B cell (primary cell): ENCODE measurements around the gene GIMAP2. TPM values are rescaled to one million over a fixed set of nuclear protein-coding genes. Genes with fewer than 3 reads are reported as not detected.
A peak's percentile ranks its signal among the peaks of the same experiment; 100 is the strongest.

Experiments
- ATAC-seq: fragments of 200-7000 bp; cut with Tn5 transposase; one replicate; pipeline ENCODE4 v1.10.0; 2021; ENCODE audit warnings: low read depth, mild to moderate bottlenecking, moderate number of reproducible peaks, moderate library complexity
- CTCF ChIA-PET: fragments of 350-600 bp; sonication (Branson Sonifier 250); formaldehyde crosslinking; loops from one replicate; lab custom pipeline; 2021; ENCODE audit warnings: antibody characterized with exemption, inconsistent platforms; lab: Charles Lee
- POLR2A ChIA-PET: fragments of 350-600 bp; sonication (Branson Sonifier 250); formaldehyde crosslinking; loops from one replicate; lab custom pipeline; 2021; ENCODE audit warnings: antibody characterized with exemption; lab: Charles Lee
- DNase-seq: peaks from one replicate; pipeline ENCODE4 v3.0.0; 2013
- H2AFZ ChIP-seq: 2 replicates; pipeline ENCODE4 v1.6.1; 2012; ENCODE audit warnings: mild to moderate bottlenecking, low read depth, low read length; ENCODE audit not compliant: insufficient read depth, poor library complexity, severe bottlenecking
- H3K27ac ChIP-seq, 2 donors: 1 replicate in 1 of 2; 2 replicates in 1 of 2; pipeline ENCODE4 v1.5.1; 2012 to 2013; ENCODE audit warnings: low read length in 2 of 2, mild to moderate bottlenecking in 2 of 2, moderate library complexity in 1 of 2
- H3K27me3 ChIP-seq, 4 experiments: fragments of 200-600 bp in 1 of 4; sonication (generic) in 1 of 4; replicated peaks in 1 of 4; 1 replicate in 2 of 4; 2 replicates in 2 of 4; pipeline versions ENCODE4 v1.6.1 to v1.7.0; 2013 to 2016; ENCODE audit warnings: low read length in 3 of 4, mild to moderate bottlenecking in 2 of 4, mixed read lengths in 1 of 4, moderate library complexity in 1 of 4; ENCODE audit not compliant: insufficient read depth in 4 of 4, control insufficient read depth in 3 of 4; ENCODE audit errors: control extremely low read depth in 1 of 4
- H3K36me3 ChIP-seq, 2 experiments: replicated peaks in 1 of 2; 1 replicate in 1 of 2; 2 replicates in 1 of 2; pipeline versions ENCODE4 v1.6.1 to v1.7.1; 2013; ENCODE audit warnings: low read length in 1 of 2; ENCODE audit not compliant: insufficient read depth in 2 of 2, control insufficient read depth in 1 of 2; ENCODE audit errors: control extremely low read depth in 1 of 2, extremely low read depth in 1 of 2
- H3K4me1 ChIP-seq, 2 donors: fragments of 200-600 bp in 1 of 2; sonication (generic) in 1 of 2; 1 replicate in 1 of 2; 2 replicates in 1 of 2; pipeline versions ENCODE4 v1.5.1 to v1.6.1; 2013 to 2017; ENCODE audit warnings: low read length in 2 of 2; ENCODE audit not compliant: control insufficient read depth in 2 of 2, insufficient read depth in 2 of 2
- H3K4me2 ChIP-seq: replicated peaks from 2 replicates; pipeline ENCODE3; 2012; ENCODE audit warnings: mild to moderate bottlenecking, low read depth, low read length; ENCODE audit not compliant: poor library complexity, severe bottlenecking
- H3K4me3 ChIP-seq, 5 experiments: fragments of 200-600 bp in 1 of 5; sonication (generic) in 1 of 5; 1 replicate in 3 of 5; 2 replicates in 2 of 5; pipeline versions ENCODE4 v1.5.1 to v1.7.0; 2011 to 2016; ENCODE audit warnings: low read length in 4 of 5, mild to moderate bottlenecking in 4 of 5, low read depth in 2 of 5, control low read depth in 1 of 5, moderate library complexity in 1 of 5; ENCODE audit not compliant: insufficient read depth in 1 of 5; ENCODE audit errors: control extremely low read depth in 1 of 5, extremely low read depth in 1 of 5
- H3K79me2 ChIP-seq: fragments of 200-600 bp; sonication (generic); one replicate; pipeline ENCODE4 v1.6.0; 2016; ENCODE audit warnings: low read length; ENCODE audit not compliant: control insufficient read depth, insufficient read depth
- H3K9ac ChIP-seq: fragments of 200-600 bp; sonication (generic); 2 replicates; pipeline ENCODE4 v1.6.1; 2017; ENCODE audit warnings: mild to moderate bottlenecking, low read length, moderate library complexity
- H3K9me3 ChIP-seq, 3 donors: one replicate each; pipeline versions ENCODE4 v1.6.1 to v1.7.1; 2013; ENCODE audit warnings: low read length in 2 of 3; ENCODE audit not compliant: control insufficient read depth in 2 of 3, insufficient read depth in 1 of 3; ENCODE audit errors: control extremely low read depth in 1 of 3
- H4K20me1 ChIP-seq: 2 replicates; pipeline ENCODE4 v1.6.0; 2012; ENCODE audit warnings: mild to moderate bottlenecking, low read length; ENCODE audit not compliant: insufficient read depth, control insufficient read depth, poor library complexity, severe bottlenecking
- H3K27ac Mint-ChIP-seq: one replicate; pipeline ENCODE4 v1.8.0; 2021; ENCODE audit warnings: mixed read lengths
- H3K27me3 Mint-ChIP-seq: one replicate; pipeline ENCODE4 v1.8.0; 2021; ENCODE audit warnings: mixed read lengths
- H3K4me1 Mint-ChIP-seq: one replicate; pipeline ENCODE4 v1.8.0; 2021; ENCODE audit warnings: mixed read lengths
- H3K4me3 Mint-ChIP-seq: one replicate; pipeline ENCODE4 v1.8.0; 2021; ENCODE audit warnings: mixed read lengths
- H3K9me3 Mint-ChIP-seq: one replicate; pipeline ENCODE4 v1.8.0; 2022; ENCODE audit warnings: mixed read lengths; ENCODE audit not compliant: insufficient read depth
- CTCF ChIP-seq: fragments of 200-600 bp; IDR thresholded peaks from one replicate; pipeline ENCODE4 v1.8.0; 2022; ENCODE audit warnings: antibody characterized with exemption, mild to moderate bottlenecking
- EZH2 ChIP-seq: IDR thresholded peaks from 2 replicates; pipeline ENCODE4 v1.6.1; 2012; ENCODE audit warnings: borderline replicate concordance, low read depth, mild to moderate bottlenecking, moderate library complexity, low read length; ENCODE audit not compliant: insufficient read depth, poor library complexity, severe bottlenecking
- WGBS: methylation state at CpG from one replicate; pipeline ENCODE4 v1.1.5; 2013; ENCODE audit warnings: missing lambda C conversion rate; ENCODE audit not compliant: insufficient coverage; 5-methylcytosine and 5-hydroxymethylcytosine counted together
- intact Hi-C: fragments of 100-400 bp; cut with micrococcal nuclease; formaldehyde crosslinking; loops from one replicate; pipeline ENCODE4 v1.10.0; 2022
- polyA plus RNA-seq: library from polyadenylated mRNA; depleted of rRNA; stranded (reverse); fragments of >200 nt; gene quantifications from 2 replicates; pipeline ENCODE4 v1.2.3, GENCODE V29; 2012
- total RNA-seq, 2 donors: library from RNA; stranded (reverse); fragments of 120-200 nt in 1 of 2; gene quantifications; 1 replicate in 1 of 2; 2 replicates in 1 of 2; pipeline versions ENCODE4 v1.2.3 to v1.2.4, GENCODE V29; 2013 to 2022

Gene GIMAP2
- total and polyA plus RNA-seq, 2 donors (not counting 1 experiment from before 2014, with no cell fraction given) = 13.2 to 18.1 TPM

GRCh38 chr7:150716368-150716767 is 30.9 kb downstream of the GIMAP2 start, which contains the start of gene GIMAP1:
Gene GIMAP1 (plus strand): TSS chr7:150716613. CDS start chr7:150719048, 2,435 bp downstream.
- H2AFZ ChIP-seq = peak within 1 kb of the TSS; percentile 75
- H3K4me1 Mint-ChIP-seq = peaks cover 15% of the 10 kb centered on the region
- H3K79me2 ChIP-seq = no peaks in the 10 kb centered on the region
- peaks cover 4% of the 10 kb centered on the region for H3K9me3 Mint-ChIP-seq
- H3K4me3 ChIP-seq = peak within 1 kb of the TSS; percentile 40 to 70 (median 60)
- H3K36me3 ChIP-seq = peaks cover 0 to 5% of the 10 kb centered on the region in 2 experiments
- no peaks in the 10 kb centered on the region for H3K27me3 ChIP-seq
- no peak for TF ChIP-seq CTCF
- TF ChIP-seq EZH2 = no peak
- H3K4me1 ChIP-seq = peaks cover 17 to 18% of the 10 kb centered on the region in 2 donors
- peak; percentile 39 for DNase-seq
- CTCF ChIA-PET = no interaction called here
- no peaks in the 10 kb centered on the region for H3K9me3 ChIP-seq
- H3K27ac Mint-ChIP-seq = peak within 1 kb of the TSS; percentile 59
- ATAC-seq = no peak
- peak within 1 kb of the TSS; percentile 80 for H3K4me3 Mint-ChIP-seq
- intact Hi-C loops = no loop called here
- peak within 1 kb of the TSS; percentile 75 for H3K9ac ChIP-seq
- 12% methylated on average over 4 of the region's 5 CpGs for WGBS
- peak within 1 kb of the TSS in 1 of 2 donors; percentile 71 for H3K27ac ChIP-seq
- H3K27me3 Mint-ChIP-seq = no peaks in the 10 kb centered on the region
- H3K4me2 ChIP-seq = peak within 1 kb of the TSS; percentile 72
- POLR2A ChIA-PET = no interaction called here
- no peaks in the 10 kb centered on the region for H4K20me1 ChIP-seq

- POLR2A ChIA-PET = no interaction called here
- TF ChIP-seq EZH2 (no peak), CTCF (no peak)
- Mint-ChIP-seq H3K4me3 (peak overlapping the region; percentile 80), H3K27ac (no peak overlapping the region), H3K9me3 (peaks cover 4% of the 10 kb centered on the region), H3K27me3 (no peaks in the 10 kb centered on the region), H3K4me1 (peaks cover 15% of the 10 kb centered on the region)
- DNase-seq (no peak), ATAC-seq (no peak)
- Histone ChIP-seq H3K9me3 (no peaks in the 10 kb centered on the region), H3K27ac (peak overlapping the region in 1 of 2 donors; percentile 71), H3K36me3 (peaks cover 0 to 5% of the 10 kb centered on the region in 2 experiments), H3K79me2 (no peaks in the 10 kb centered on the region), H4K20me1 (no peaks in the 10 kb centered on the region), H3K4me3 (peak overlapping the region; percentile 40 to 70 (median 60)), H3K4me2 (peak overlapping the region; percentile 72), H3K4me1 (peaks cover 17 to 18% of the 10 kb centered on the region in 2 donors), H3K27me3 (no peaks in the 10 kb centered on the region), H2AFZ (peak overlapping the region; percentile 75), H3K9ac (peak overlapping the region; percentile 75)
- intact Hi-C loops = no loop called here
- CTCF ChIA-PET = no interaction called here
- 4% methylated on average over 3 of the region's 4 CpGs for WGBS
Observed at GRCh38 chr7:150716939-150717338, 31.4 kb downstream of the GIMAP2 start.
